CD4-positive, alpha-beta T cell treated with Interleukin-10 for 1 hour (primary cell): ENCODE data around the gene MFN2.
"Not testable (repeated sequence)": the region's sequence is repeated elsewhere in the genome, so short reads cannot be mapped to it uniquely, and the experiment has no call there.

Experiments
- DNase-seq: peaks from one replicate; pipeline ENCODE4 v3.0.0-alpha.2; 2020

MFN2 gene

GRCh38 chr1:11979851-11980675 is at the start of gene MFN2:
MFN2 (plus strand) TSS chr1:11980444; CDS start chr1:11989169, 8,725 bp downstream.
- DNase-seq = peak; percentile 93

GRCh38 chr1:11930571-11931445 is 49.4 kb upstream of the MFN2 start:
- no peak for DNase-seq

- no peak for DNase-seq
These were observed 48.4 kb upstream of the MFN2 start for GRCh38 chr1:11931845-11932244.

- peak; percentile 90 for DNase-seq
These were observed 45.8 kb upstream of the MFN2 start, which contains the start of gene PLOD1 for GRCh38 chr1:11934302-11935056. PLOD1 (plus strand) TSS chr1:11934717; CDS start chr1:11934780, 63 bp downstream.

- no peak for DNase-seq
These were observed 45.2 kb upstream of the MFN2 start for GRCh38 chr1:11935057-11935412.

GRCh38 chr1:11935733-11936132 is 44.5 kb upstream of the MFN2 start:
- DNase-seq = not testable (repeated sequence)

- no peak for DNase-seq
These were observed 41.3 kb upstream of the MFN2 start for GRCh38 chr1:11938722-11939526.

- not testable (repeated sequence) for DNase-seq
These were observed 40.5 kb upstream of the MFN2 start for GRCh38 chr1:11939794-11940193.

- no peak for DNase-seq
These were observed 39.9 kb upstream of the MFN2 start for GRCh38 chr1:11940260-11940921.

GRCh38 chr1:11942280-11942679 is 38.0 kb upstream of the MFN2 start:
- no peak for DNase-seq

- no peak for DNase-seq
These were observed 36.6 kb upstream of the MFN2 start for GRCh38 chr1:11943619-11944018.

GRCh38 chr1:11944358-11944931 is 35.8 kb upstream of the MFN2 start:
- no peak for DNase-seq

GRCh38 chr1:11946647-11947046 is 33.6 kb upstream of the MFN2 start:
- DNase-seq = no peak

GRCh38 chr1:11948822-11949458 is 31.3 kb upstream of the MFN2 start:
- no peak for DNase-seq

GRCh38 chr1:11951901-11952300 is 28.3 kb upstream of the MFN2 start:
- no peak for DNase-seq

- peak; percentile 21 for DNase-seq
These were observed 27.7 kb upstream of the MFN2 start for GRCh38 chr1:11952455-11953109.

GRCh38 chr1:11955221-11955620 is 25.0 kb upstream of the MFN2 start:
- no peak for DNase-seq

- DNase-seq = no peak
These were observed 22.8 kb upstream of the MFN2 start for GRCh38 chr1:11957398-11957797.

- no peak for DNase-seq
These were observed 22.3 kb upstream of the MFN2 start for GRCh38 chr1:11957897-11958296.

GRCh38 chr1:11960276-11960675 is 20.0 kb upstream of the MFN2 start:
- DNase-seq = no peak
